ENCODE measurements around the gene IPMK.

DNA sequence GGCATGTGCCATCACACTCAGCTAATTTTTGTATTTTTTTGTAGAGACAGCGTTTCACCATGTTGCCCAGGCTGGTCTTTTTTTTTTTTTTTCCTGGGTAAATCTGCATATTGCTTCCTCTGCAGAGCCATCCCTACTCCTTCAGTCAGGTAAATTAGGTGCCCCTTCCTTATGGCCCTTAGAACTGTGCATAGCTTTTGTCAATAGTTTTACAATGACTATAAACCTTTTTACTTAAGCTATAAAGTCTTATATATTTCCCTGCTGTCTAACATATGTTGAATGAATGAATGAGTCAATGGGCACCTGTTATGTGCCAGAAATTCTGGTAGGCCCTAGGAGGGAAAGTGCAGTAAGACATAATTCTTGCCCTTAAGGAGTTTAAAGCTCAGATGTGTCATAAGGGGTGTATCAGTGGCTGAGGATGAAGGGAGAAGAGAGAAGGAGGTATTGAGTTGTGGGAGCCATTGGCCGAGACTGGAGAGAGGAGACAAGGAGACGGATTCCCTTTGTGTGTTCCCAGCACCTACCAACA lies 36.5 kb upstream of the IPMK start:
- TF ChIP-seq EZH2 (IDR thresholded peaks at IDR 0.05; ENCODE audit: insufficient read depth, poor library complexity, severe bottlenecking) (no peak), EZH2phosphoT487 (IDR thresholded peaks at IDR 0.05; ENCODE audit: insufficient read depth, low read depth) (no peak)
